ENCODE results near the gene PDK2.

Gene PDK2

DNA sequence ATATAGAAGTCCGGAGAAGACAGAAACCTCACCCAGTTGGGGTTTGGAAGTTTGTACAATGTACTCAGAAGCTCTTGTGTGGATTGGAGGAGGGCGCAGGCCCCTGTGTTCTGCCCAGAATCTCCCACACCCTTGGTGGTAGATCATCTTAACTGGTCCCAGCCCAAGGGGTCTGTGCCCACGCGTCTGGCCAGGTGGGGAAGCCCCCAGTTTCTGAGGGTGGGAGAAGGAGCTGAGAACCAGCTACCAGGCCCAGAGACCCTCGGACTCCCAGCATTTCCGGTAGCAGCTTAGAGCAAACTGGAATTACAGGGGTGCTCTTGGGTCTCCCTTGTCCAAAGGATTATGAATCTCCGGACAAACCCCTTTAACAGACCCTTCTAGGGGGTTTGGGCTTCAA, 57.6 kb downstream of the PDK2 start:
- DNase-seq, result no peak

DNA sequence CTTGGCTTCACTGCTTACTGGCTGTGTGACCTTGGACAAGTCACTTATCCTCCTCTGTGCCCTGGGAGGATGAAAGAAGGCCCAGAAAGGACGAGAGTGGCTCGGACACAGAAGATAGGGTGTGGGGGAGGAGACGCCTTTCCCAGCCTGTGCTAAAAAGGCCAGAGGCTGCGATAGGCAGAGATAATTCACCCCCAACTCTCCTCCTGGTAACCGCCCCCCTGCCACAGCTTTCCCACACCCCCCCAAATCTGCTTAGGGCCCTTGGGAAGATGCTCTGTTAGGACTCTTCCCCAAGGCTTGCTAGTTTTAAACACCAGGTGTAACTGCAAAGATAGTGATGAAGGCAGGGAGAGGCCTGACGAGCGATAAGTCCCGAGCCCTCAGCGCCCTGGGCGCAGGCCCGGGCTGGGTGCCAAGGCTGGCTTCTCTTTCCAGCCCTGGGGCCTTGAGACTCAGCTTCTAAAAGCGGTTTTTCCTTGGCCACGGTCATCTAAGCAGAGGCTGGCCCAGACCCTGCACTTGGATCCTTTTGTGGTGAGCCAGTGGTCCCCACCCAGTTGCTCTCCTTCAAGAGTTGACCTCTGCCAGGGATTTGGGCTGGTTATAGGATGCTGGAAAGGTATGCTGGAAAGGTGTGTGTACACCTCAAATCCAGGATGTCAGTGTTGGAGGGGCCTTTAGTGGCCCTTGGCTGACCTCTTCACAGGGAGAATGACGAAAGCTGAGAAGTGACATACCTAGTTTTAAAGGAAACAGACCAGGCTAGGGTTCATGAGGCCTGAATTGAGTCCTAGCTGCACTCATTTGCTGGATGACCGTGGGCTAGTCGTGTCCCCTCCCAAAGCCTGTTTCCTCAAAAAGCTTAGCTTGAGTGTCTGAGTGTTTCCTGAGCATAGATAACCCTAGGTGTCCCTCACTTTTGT, 58.8 kb downstream of the PDK2 start:
- DNase-seq, result no peak

DNA sequence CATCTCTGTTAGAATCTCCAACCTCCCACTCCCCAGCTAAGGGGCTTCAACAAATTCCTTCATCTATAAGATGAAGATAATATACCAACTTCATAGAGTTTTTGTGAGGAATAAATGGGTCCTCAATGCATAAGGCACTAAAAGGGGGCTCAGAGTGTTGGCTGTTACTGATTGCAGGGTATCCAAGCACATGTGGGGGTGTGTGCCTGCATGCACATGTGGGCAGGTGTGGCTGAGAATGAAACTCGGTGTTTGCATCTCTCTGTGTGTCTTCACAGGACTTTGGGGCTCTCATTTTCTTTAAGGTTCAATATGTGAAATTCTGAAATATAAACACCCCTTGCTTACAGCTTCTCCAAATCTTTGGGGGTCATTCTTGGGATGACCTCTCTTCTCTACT, 59.5 kb downstream of the PDK2 start:
- DNase-seq, result no peak

DNA sequence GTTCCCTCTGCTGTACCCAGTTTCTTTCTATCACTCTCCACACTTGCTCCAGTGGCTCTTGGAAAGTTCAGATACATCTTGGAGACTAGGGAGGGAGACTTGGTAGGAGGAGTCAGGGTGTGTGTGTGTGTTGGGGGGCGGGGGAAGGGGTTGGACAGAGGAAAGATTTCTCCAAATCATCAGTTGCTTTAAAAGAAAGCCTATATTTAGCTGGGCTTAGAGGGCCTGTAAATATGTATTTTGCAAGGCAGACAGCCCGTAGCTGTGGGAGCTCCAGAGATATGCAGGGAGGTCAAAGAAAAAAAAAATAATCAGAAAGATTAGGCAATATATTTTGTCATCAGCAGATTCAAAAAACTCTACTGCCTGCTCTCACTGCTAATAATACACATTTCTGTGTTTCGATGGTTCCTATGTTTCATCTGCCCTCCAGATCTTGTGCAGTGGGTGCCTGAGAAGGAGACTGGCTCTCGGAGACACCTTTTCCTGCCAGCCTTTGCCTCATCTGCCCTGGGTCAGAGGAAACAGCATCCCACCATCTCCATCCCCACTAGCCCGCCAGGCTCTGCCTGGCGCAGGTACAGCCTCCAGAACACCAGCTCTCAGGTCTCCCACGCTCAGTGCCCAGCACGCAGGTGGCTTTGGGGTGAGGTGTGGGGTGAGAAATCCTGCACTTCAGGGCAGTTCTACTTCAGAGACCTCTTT, 60.1 kb downstream of the PDK2 start:
- DNase-seq, result no peak

DNA sequence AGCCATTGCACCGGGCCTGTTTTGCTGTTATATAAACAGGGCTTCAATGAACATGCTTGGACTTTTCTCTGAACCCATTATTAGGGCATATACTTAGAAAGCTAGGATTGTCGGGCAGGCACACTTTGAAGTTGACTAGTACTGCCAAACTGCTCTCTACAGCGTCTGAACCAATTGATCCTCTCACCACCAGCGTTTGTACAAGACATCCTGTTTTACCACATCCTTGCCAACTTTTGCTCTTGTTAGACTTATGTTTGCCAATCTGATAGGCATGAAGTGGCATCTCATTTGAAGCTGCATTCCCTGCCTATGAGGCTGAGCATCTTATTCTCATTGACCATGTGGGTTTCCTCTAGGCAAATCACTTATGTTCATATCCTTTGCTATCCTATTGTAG, 62.7 kb downstream of the PDK2 start:
- DNase-seq, result no peak

DNA sequence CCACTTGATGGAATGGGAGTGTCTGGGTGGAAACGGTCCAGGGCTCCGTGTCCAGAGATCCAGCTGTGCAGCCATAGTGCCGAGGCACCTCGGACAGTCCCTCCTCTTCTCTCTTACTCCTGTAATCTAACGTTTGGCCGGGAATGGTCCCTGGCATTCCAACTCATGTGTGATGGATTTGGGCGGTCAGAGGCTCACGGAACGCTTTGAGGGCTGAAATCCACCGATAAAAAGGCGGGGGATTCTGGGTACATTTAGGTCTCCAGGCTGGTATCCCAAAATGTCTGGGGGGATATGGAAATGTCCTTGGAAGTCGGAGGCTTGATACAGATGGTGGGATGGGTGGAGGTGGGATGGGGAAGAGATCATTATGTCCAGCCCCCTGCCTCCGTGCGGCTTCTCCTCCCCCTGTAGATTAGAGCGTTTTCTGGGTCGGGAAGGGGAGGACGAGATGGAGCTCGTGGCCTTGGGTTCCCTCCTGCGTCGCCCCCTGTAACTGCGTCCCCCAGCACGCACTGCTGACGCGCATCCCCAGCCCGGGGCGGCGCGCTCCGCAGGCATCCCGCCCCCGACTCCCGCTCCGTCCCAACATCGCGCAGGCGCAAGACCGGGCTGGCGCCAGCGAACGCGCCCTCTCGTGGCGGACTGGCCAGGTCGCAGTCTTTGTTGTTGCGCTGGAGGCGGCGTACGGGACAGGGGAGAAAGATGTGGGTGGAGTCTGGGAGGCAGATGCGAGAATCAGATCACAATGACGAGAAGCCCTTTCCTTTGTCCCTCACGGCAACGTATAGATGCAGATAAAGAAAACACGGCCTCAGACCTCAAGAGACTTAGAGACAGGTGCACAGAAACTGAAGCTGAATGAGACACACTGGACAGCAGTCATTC, 66.1 kb downstream of the PDK2 start:
- peak; percentile 97 for DNase-seq
